ENCODE results near the gene RPP25L.

The RPP25L gene

GRCh38 chr9:34581318-34581717 lies 30.6 kb downstream of the RPP25L start:
- TF ChIP-seq CTCF (IDR thresholded peaks at IDR 0.05; ENCODE audit: insufficient read depth, low read length, missing control alignments) = no peak
- POLR2A ChIA-PET = no interaction called here
- H3K4me3 ChIP-seq (ENCODE audit: low read depth, low read length) = no peak overlapping the region
- CTCF ChIA-PET = interaction anchor here (0.9 to 11.5 kb wide), 5 partner anchors 12 to 39 kb away, joined by 3 to 119 read pairs (median 10); partner anchors contain the start of gene DCTN3
- no peak for DNase-seq (ENCODE audit: low read depth, low spot score)

- CTCF ChIA-PET = interaction anchor here (1.1 to 11.5 kb wide), 7 partner anchors 11 to 177 kb away, joined by 3 to 119 read pairs (median 9); no protein-coding TSS in a partner anchor
- no peak for DNase-seq (ENCODE audit: low read depth, low spot score)
- TF ChIP-seq CTCF (IDR thresholded peaks at IDR 0.05; ENCODE audit: insufficient read depth, low read length, missing control alignments) = no peak
- POLR2A ChIA-PET = no interaction called here
- H3K4me3 ChIP-seq (ENCODE audit: low read depth, low read length) = no peak overlapping the region
Measured at GRCh38 chr9:34580358-34580757, 31.5 kb downstream of the RPP25L start.

GRCh38 chr9:34579808-34580163 lies 32.1 kb downstream of the RPP25L start:
- H3K4me3 ChIP-seq (ENCODE audit: low read depth, low read length) = no peak overlapping the region
- no peak for TF ChIP-seq CTCF (IDR thresholded peaks at IDR 0.05; ENCODE audit: insufficient read depth, low read length, missing control alignments)
- ChIA-PET POLR2A (no interaction called here), CTCF (interaction anchor here (1.1 to 11.5 kb wide), 7 partner anchors 9 to 176 kb away, joined by 3 to 119 read pairs (median 9); no protein-coding TSS in a partner anchor)
- DNase-seq (ENCODE audit: low read depth, low spot score) = no peak

GRCh38 chr9:34579104-34579807 lies 32.6 kb downstream of the RPP25L start:
- POLR2A ChIA-PET = no interaction called here
- no peak for TF ChIP-seq CTCF (IDR thresholded peaks at IDR 0.05; ENCODE audit: insufficient read depth, low read length, missing control alignments)
- H3K4me3 ChIP-seq (ENCODE audit: low read depth, low read length) = no peak overlapping the region
- CTCF ChIA-PET = interaction anchor here (1.1 to 11.5 kb wide), 8 partner anchors 9 to 175 kb away, joined by 3 to 119 read pairs (median 8); no protein-coding TSS in a partner anchor
- no peak for DNase-seq (ENCODE audit: low read depth, low spot score)

- H3K4me3 ChIP-seq (ENCODE audit: low read depth, low read length) = peak overlapping the region; percentile 27; the same call in 1 of the 2 replicates
- CTCF ChIA-PET = interaction anchor here (0.7 to 11.5 kb wide), 7 partner anchors 10 to 175 kb away, joined by 3 to 119 read pairs (median 3); no protein-coding TSS in a partner anchor
- TF ChIP-seq CTCF (IDR thresholded peaks at IDR 0.05; ENCODE audit: insufficient read depth, low read length, missing control alignments) = no peak
- DNase-seq (ENCODE audit: low read depth, low spot score) = no peak
- POLR2A ChIA-PET = no interaction called here
Measured at GRCh38 chr9:34578241-34579103, 33.4 kb downstream of the RPP25L start.
